ENCODE results near the gene BBLN. TPM values are rescaled to one million over a fixed set of nuclear protein-coding genes. Genes with fewer than 3 reads are reported as not detected.

Gene BBLN
- total and polyA plus RNA-seq, 2 of the 4 experiments (the other 2 are of a cell fraction), result 25.1 to 103 TPM

DNA sequence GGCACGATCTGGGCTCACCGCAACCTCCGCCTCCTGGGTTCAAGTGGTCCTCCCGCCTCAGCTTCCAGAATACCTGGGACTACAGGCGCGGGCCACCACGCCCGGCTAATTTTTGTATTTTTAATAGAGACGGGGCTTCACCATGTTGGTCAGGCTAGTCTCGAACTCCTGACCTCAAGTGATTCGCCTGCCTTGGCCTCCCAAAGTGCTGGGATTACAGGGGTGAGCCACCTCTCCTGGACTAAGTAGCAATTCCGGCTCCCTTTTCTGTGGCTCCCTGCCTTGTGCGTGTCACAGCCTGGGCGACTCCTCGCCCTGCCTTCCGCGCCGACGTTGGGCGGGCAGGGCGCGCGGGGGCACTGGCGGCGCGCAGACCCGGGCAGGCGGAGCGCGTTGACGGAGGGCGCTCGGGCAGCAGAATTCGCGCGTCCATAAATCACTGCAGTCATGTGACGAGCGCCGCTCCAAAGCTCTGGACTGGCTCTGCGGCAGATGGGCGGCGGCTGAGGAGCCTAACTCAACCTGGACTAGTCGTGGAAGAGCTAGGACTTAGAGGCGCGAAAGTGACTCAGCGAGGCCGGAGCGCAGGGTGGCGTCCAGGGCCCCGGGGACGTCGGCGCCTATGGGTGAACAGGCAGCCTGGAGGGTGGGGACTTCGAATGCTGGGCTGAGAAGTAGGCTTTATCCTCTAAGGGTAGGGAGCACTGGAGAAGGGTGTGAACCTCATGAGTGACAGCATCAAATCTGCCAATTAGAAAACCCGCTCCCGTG is 32.7 kb downstream of the BBLN start:
- peak overlapping the region; percentile 76 to 97; a peak in 2 of 4 replicates for H4K8ac ChIP-seq (ENCODE audit: low read depth in 2 of 2, low read length in 2 of 2)
- no peaks in the 10 kb centered on the region for H3K9me3 ChIP-seq (ENCODE audit: control insufficient read depth, insufficient read depth, low read length)
- H2BK20ac ChIP-seq (ENCODE audit: low read depth, low read length), result no peak overlapping the region
- no peak overlapping the region for H3K27ac ChIP-seq (ENCODE audit: insufficient read depth, low read length)
- H3K27me3 ChIP-seq (ENCODE audit: control insufficient read depth, insufficient read depth, low read length), result no peaks in the 10 kb centered on the region
- H3K79me1 ChIP-seq (ENCODE audit: low read depth in 1 of 2, low read length in 2 of 2), result peaks cover 14 to 36% of the 10 kb centered on the region in 2 experiments
- peak overlapping the region; percentile 65 for H3K4ac ChIP-seq (ENCODE audit: low read depth, low read length)
- peak overlapping the region; percentile 34; the same call in 1 of the 2 replicates for H4K91ac ChIP-seq (ENCODE audit: insufficient read depth, low read depth, low read length)
- H2AK9ac ChIP-seq (replicated peaks; ENCODE audit: low read depth, low read length, poor library complexity), result peak overlapping the region; percentile 93
- H2BK5ac ChIP-seq (ENCODE audit: low read depth, low read length, poor library complexity, severe bottlenecking), result no peak overlapping the region
- H3K14ac ChIP-seq (replicated peaks; ENCODE audit: low read depth, low read length), result 0 out of 2 replicates have a peak overlapping the region, but pooled peaks have one; percentile 15
- ChIA-PET POLR2A (ENCODE audit: unreplicated experiment) (no interaction called here), CTCF (interaction anchor here (0.8 to 1.2 kb wide), 2 partner anchors 18 to 62 kb away, joined by 3 read pairs; no protein-coding TSS in a partner anchor)
- peak overlapping the region; percentile 72; the same call in 1 of the 2 replicates for H3K23ac ChIP-seq (ENCODE audit: low read depth, low read length)
- ATAC-seq (ENCODE audit: low read depth) (peak; percentile 25), DNase-seq (peak; percentile 60)
- H3K9ac ChIP-seq (ENCODE audit: low read depth, low read length), result no peak overlapping the region
- peak overlapping the region; percentile 13; the same call in 1 of the 2 replicates for H3K4me3 ChIP-seq (ENCODE audit: insufficient read depth, low read depth, low read length)
- no TSS peak for BruUV-seq (replicated peaks)
- peak overlapping the region; percentile 96 for H2AFZ ChIP-seq (replicated peaks; ENCODE audit: low read length, poor library complexity)
- 8% methylated on average over 39 of the region's 56 CpGs; no CpG with 5 or more reads in 1 of the 2 experiments for WGBS, 2 experiments (ENCODE audit: extremely low coverage in 2 of 2, insufficient read length in 1 of 2)
- H2AK5ac ChIP-seq (ENCODE audit: low read depth, low read length), result 0 out of 2 replicates have a peak overlapping the region, but pooled peaks have one; percentile 39
- no peaks in the 10 kb centered on the region for H4K20me1 ChIP-seq (ENCODE audit: insufficient read depth, low read length)
- H3K56ac ChIP-seq (ENCODE audit: extremely low read depth, insufficient read depth, low read length), result no peak overlapping the region; the same call in 1 of the 2 replicates
- H3K9me1 ChIP-seq (ENCODE audit: insufficient read depth, low read length), result peaks cover 9% of the 10 kb centered on the region; the same call in 1 of the 2 replicates
- peak overlapping the region; percentile 47; the same call in 1 of the 3 replicates for H2BK15ac ChIP-seq (ENCODE audit: low read depth, low read length)
- dilution Hi-C loops (cut with HindIII; ENCODE audit: low sequenced_read_pairs, unreplicated experiment) (no loop called here), in situ Hi-C loops (cut with MboI; ENCODE audit: low sequenced_read_pairs) (no loop called here), intact Hi-C loops (cut with micrococcal nuclease) (no loop called here)
- H3K4me1 ChIP-seq (ENCODE audit: control insufficient read depth, insufficient read depth, low read length), result peaks cover 10% of the 10 kb centered on the region
- H3K36me3 ChIP-seq (ENCODE audit: control insufficient read depth, insufficient read depth, low read length), result peaks cover 10% of the 10 kb centered on the region
- TF ChIP-seq CEBPB (IDR thresholded peaks at IDR 0.05; ENCODE audit: low read depth, low read length) (no peak), USF2 (IDR thresholded peaks at IDR 0.05; ENCODE audit: low read depth, low read length) (peak; percentile 74), CHD1 (IDR thresholded peaks at IDR 0.05; ENCODE audit: low read depth, low read length) (no peak), MAZ (IDR thresholded peaks at IDR 0.05; ENCODE audit: borderline replicate concordance, low read depth, low read length) (0 out of 2 replicates have a peak, but pooled peaks have one; percentile 4)
- TF ChIP-seq, protein P1, sequence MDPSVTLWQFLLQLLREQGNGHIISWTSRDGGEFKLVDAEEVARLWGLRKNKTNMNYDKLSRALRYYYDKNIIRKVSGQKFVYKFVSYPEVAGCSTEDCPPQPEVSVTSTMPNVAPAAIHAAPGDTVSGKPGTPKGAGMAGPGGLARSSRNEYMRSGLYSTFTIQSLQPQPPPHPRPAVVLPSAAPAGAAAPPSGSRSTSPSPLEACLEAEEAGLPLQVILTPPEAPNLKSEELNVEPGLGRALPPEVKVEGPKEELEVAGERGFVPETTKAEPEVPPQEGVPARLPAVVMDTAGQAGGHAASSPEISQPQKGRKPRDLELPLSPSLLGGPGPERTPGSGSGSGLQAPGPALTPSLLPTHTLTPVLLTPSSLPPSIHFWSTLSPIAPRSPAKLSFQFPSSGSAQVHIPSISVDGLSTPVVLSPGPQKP (IDR thresholded peaks at IDR 0.05; ENCODE audit: borderline replicate concordance, low read depth, low read length), result no peak
- H3K4me2 ChIP-seq (ENCODE audit: low read depth, low read length), result peak overlapping the region; percentile 37
- H2BK120ac ChIP-seq (ENCODE audit: low read depth, low read length), result no peak overlapping the region; the same call in 1 of the 2 replicates
- peak overlapping the region; percentile 39; the same call in 1 of the 2 replicates for H4K5ac ChIP-seq (ENCODE audit: low read depth, low read length)
- no peak overlapping the region for H3K18ac ChIP-seq (ENCODE audit: low read depth, low read length)
